GM23338 (cell line): ENCODE measurements around the gene WNT5B. TPM values are rescaled to one million over a fixed set of nuclear protein-coding genes. Genes with fewer than 3 reads are reported as not detected.
A peak's percentile ranks its signal among the peaks of the same experiment; 100 is the strongest.

Source experiments
- ATAC-seq: fragments of 200-7000 bp; cut with Tn5 transposase; 3 replicates; pipeline ENCODE4 v1.9.1; 2020
- DNase-seq: peaks from one replicate; pipeline ENCODE4 v3.0.0-alpha.2; 2015; ENCODE audit warnings: low spot score
- H2AFZ ChIP-seq: fragments of 200-600 bp; sonication (generic); 2 replicates; pipeline ENCODE4 v1.8.0; 2016; ENCODE audit warnings: antibody characterized with exemption, mild to moderate bottlenecking, moderate library complexity
- H3F3A ChIP-seq: fragments of 200-600 bp; sonication (generic); replicated peaks from 2 replicates; pipeline ENCODE4 v1.8.0; 2017; ENCODE audit warnings: antibody characterized with exemption, mixed run types, low read depth
- H3K27ac ChIP-seq: fragments of 200-600 bp; sonication (generic); 2 replicates; pipeline ENCODE4 v1.6.1; 2016; ENCODE audit warnings: low read depth
- H3K27me3 ChIP-seq: fragments of 200-600 bp; sonication (generic); 2 replicates; pipeline ENCODE4 v1.8.0; 2016; ENCODE audit warnings: mild to moderate bottlenecking, mixed run types, moderate library complexity; ENCODE audit not compliant: insufficient read depth
- H3K36me3 ChIP-seq: fragments of 200-600 bp; sonication (generic); 2 replicates; pipeline ENCODE4 v1.8.0; 2016; ENCODE audit warnings: mild to moderate bottlenecking; ENCODE audit not compliant: insufficient read depth
- H3K4me1 ChIP-seq: fragments of 200-600 bp; sonication (generic); 2 replicates; pipeline ENCODE4 v1.8.0; 2016; ENCODE audit warnings: mild to moderate bottlenecking, moderate library complexity; ENCODE audit not compliant: insufficient read depth
- H3K4me2 ChIP-seq: fragments of 200-600 bp; sonication (generic); 2 replicates; pipeline ENCODE4 v1.7.1; 2017; ENCODE audit warnings: mixed run types
- H3K4me3 ChIP-seq: fragments of 200-600 bp; sonication (generic); 2 replicates; pipeline ENCODE4 v1.6.1; 2016; ENCODE audit warnings: mixed run types
- H3K79me2 ChIP-seq: fragments of 200-600 bp; sonication (generic); replicated peaks from 2 replicates; pipeline ENCODE4 v1.8.0; 2017; ENCODE audit warnings: mild to moderate bottlenecking; ENCODE audit not compliant: insufficient read depth
- H3K9me2 ChIP-seq: fragments of 200-600 bp; sonication (generic); 2 replicates; pipeline ENCODE4 v1.8.0; 2017; ENCODE audit not compliant: insufficient read depth
- H4K20me1 ChIP-seq: fragments of 200-600 bp; sonication (generic); replicated peaks from 2 replicates; pipeline ENCODE4 v1.8.0; 2017; ENCODE audit warnings: mild to moderate bottlenecking; ENCODE audit not compliant: insufficient read depth
- H3K27ac Mint-ChIP-seq: 2 replicates; pipeline ENCODE4 v1.8.0; 2020; ENCODE audit warnings: inconsistent platforms, mild to moderate bottlenecking, moderate library complexity, mixed read lengths
- H3K27me3 Mint-ChIP-seq: 3 replicates; pipeline ENCODE4 v1.8.0; 2022; ENCODE audit warnings: low read depth, mild to moderate bottlenecking, moderate library complexity, mixed read lengths, inconsistent platforms; ENCODE audit not compliant: insufficient read depth, poor library complexity
- H3K36me3 Mint-ChIP-seq: 3 replicates; pipeline ENCODE4 v1.8.0; 2021; ENCODE audit warnings: low read depth, mild to moderate bottlenecking, inconsistent platforms, moderate library complexity, mixed read lengths
- H3K4me1 Mint-ChIP-seq: 3 replicates; pipeline ENCODE4 v1.8.0; 2020; ENCODE audit warnings: mild to moderate bottlenecking, inconsistent platforms, mixed read lengths
- H3K4me3 Mint-ChIP-seq: 3 replicates; pipeline ENCODE4 v1.8.0; 2021; ENCODE audit warnings: moderate library complexity, mild to moderate bottlenecking, inconsistent platforms, mixed read lengths
- H3K9me3 Mint-ChIP-seq: 3 replicates; pipeline ENCODE4 v1.8.0; 2020; ENCODE audit warnings: moderate library complexity, mild to moderate bottlenecking, inconsistent platforms, mixed read lengths
- CREB1 ChIP-seq: fragments of 250-450 bp; sonication (Bioruptor Pico); IDR thresholded peaks from 2 replicates; pipeline ENCODE4 v1.5.0; 2020; ENCODE audit warnings: low read depth, mild to moderate bottlenecking, moderate library complexity
- EZH2 ChIP-seq: fragments of 200-600 bp; sonication (generic); IDR thresholded peaks from one replicate; pipeline ENCODE4 v1.8.0; 2017; ENCODE audit warnings: antibody characterized with exemption, mild to moderate bottlenecking, low read depth; ENCODE audit not compliant: unreplicated experiment
- EZH2phosphoT487 ChIP-seq: fragments of 200-600 bp; sonication (generic); IDR thresholded peaks from one replicate; pipeline ENCODE4 v1.8.1; 2018; ENCODE audit warnings: antibody characterized with exemption; ENCODE audit not compliant: unreplicated experiment
- JUNB ChIP-seq: IDR thresholded peaks from one replicate; pipeline ENCODE4 v1.6.1; 2016; ENCODE audit warnings: antibody characterized with exemption; ENCODE audit not compliant: unreplicated experiment
- NANOG ChIP-seq: IDR thresholded peaks from 2 replicates; pipeline ENCODE4 v1.6.1; 2016; ENCODE audit warnings: antibody characterized with exemption, borderline replicate concordance
- POLR2AphosphoS5 ChIP-seq: IDR thresholded peaks from 2 replicates; pipeline ENCODE4 v1.6.1; 2016; ENCODE audit warnings: antibody characterized with exemption, low read depth
- STAT1 ChIP-seq: IDR thresholded peaks from one replicate; pipeline ENCODE4 v1.6.1; 2016; ENCODE audit warnings: antibody characterized with exemption; ENCODE audit not compliant: unreplicated experiment
- ZNF114 ChIP-seq: fragments of 250-450 bp; sonication (Bioruptor Pico); IDR thresholded peaks from 2 replicates; pipeline ENCODE4 v1.5.0; 2020; ENCODE audit warnings: mild to moderate bottlenecking, moderate library complexity
- ZNF462 ChIP-seq: fragments of 250-450 bp; sonication (Bioruptor Pico); IDR thresholded peaks from 2 replicates; pipeline ENCODE4 v1.5.0; 2020; ENCODE audit warnings: mild to moderate bottlenecking, moderate library complexity
- polyA plus RNA-seq: library from polyadenylated mRNA; unstranded; fragments of >200 nt; fragmentation: Nextera tagmentation; extraction: Ambion mirVana; gene quantifications from 2 replicates; pipeline ENCODE4 v1.2.1, GENCODE V29; 2016
- total RNA-seq: library from RNA; depleted of rRNA; stranded (reverse); fragments of >200 nt; shearing (Covaris generic); gene quantifications from 2 replicates; pipeline ENCODE4 v1.2.3, GENCODE V29; 2014
- TF ChIP-seq, protein P1 (sequence below): IDR thresholded peaks from one replicate; pipeline ENCODE4 v1.6.1; 2018; ENCODE audit warnings: antibody characterized with exemption; ENCODE audit not compliant: unreplicated experiment
- TF ChIP-seq, protein P2 (sequence below), 2 experiments: fragments of 200-600 bp in 1 of 2; sonication (generic) in 1 of 2; conservative IDR thresholded peaks; 2 replicates each; pipeline versions ENCODE4 v1.5.1 to v1.6.1; 2016 to 2017; ENCODE audit warnings: antibody characterized with exemption in 2 of 2, low read depth in 2 of 2, mild to moderate bottlenecking in 2 of 2, moderate library complexity in 1 of 2
- TF ChIP-seq, protein P3 (sequence below): IDR thresholded peaks from 2 replicates; pipeline ENCODE4 v1.6.1; 2016; ENCODE audit warnings: antibody characterized with exemption

WNT5B gene
- total and polyA plus RNA-seq, 2 experiments from 2014 or later, result 1.4 to 2.7 TPM

GRCh38 chr12:1640328-1641234 is 11.6 kb downstream of the WNT5B start:
- Mint-ChIP-seq H3K4me3 (no peak overlapping the region), H3K36me3 (no peaks in the 10 kb centered on the region; the same call in 2 of the 3 replicates), H3K4me1 (peaks cover 11% of the 10 kb centered on the region; the same call in 2 of the 3 replicates), H3K9me3 (no peaks in the 10 kb centered on the region), H3K27ac (no peak overlapping the region), H3K27me3 (peaks cover 13% of the 10 kb centered on the region)
- Histone ChIP-seq H3K79me2 (no peaks in the 10 kb centered on the region), H3K9me2 (no peaks in the 10 kb centered on the region), H3K36me3 (no peaks in the 10 kb centered on the region), H3K4me2 (peak overlapping the region; percentile 78; the same call in 1 of the 2 replicates), H3K27ac (no peak overlapping the region), H3K4me1 (peaks cover 12% of the 10 kb centered on the region; the same call in 1 of the 2 replicates), H3K4me3 (0 out of 2 replicates have a peak overlapping the region, but pooled peaks have one; percentile 46), H4K20me1 (no peaks in the 10 kb centered on the region), H3F3A (peaks cover 7% of the 10 kb centered on the region; the same call in 1 of the 2 replicates), H3K27me3 (peaks cover 18% of the 10 kb centered on the region), H2AFZ (peak overlapping the region; percentile 95; the same call in 1 of the 2 replicates)
- TF ChIP-seq ZNF114 (no peak), ZNF462 (CRISPR knock-in tag) (no peak), EZH2phosphoT487 (no peak), STAT1 (no peak), CREB1 (CRISPR knock-in tag) (no peak), EZH2 (no peak), NANOG (no peak), POLR2AphosphoS5 (no peak), JUNB (no peak)
- TF ChIP-seq, protein P1, sequence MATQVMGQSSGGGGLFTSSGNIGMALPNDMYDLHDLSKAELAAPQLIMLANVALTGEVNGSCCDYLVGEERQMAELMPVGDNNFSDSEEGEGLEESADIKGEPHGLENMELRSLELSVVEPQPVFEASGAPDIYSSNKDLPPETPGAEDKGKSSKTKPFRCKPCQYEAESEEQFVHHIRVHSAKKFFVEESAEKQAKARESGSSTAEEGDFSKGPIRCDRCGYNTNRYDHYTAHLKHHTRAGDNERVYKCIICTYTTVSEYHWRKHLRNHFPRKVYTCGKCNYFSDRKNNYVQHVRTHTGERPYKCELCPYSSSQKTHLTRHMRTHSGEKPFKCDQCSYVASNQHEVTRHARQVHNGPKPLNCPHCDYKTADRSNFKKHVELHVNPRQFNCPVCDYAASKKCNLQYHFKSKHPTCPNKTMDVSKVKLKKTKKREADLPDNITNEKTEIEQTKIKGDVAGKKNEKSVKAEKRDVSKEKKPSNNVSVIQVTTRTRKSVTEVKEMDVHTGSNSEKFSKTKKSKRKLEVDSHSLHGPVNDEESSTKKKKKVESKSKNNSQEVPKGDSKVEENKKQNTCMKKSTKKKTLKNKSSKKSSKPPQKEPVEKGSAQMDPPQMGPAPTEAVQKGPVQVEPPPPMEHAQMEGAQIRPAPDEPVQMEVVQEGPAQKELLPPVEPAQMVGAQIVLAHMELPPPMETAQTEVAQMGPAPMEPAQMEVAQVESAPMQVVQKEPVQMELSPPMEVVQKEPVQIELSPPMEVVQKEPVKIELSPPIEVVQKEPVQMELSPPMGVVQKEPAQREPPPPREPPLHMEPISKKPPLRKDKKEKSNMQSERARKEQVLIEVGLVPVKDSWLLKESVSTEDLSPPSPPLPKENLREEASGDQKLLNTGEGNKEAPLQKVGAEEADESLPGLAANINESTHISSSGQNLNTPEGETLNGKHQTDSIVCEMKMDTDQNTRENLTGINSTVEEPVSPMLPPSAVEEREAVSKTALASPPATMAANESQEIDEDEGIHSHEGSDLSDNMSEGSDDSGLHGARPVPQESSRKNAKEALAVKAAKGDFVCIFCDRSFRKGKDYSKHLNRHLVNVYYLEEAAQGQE, result no peak
- TF ChIP-seq, protein P2, sequence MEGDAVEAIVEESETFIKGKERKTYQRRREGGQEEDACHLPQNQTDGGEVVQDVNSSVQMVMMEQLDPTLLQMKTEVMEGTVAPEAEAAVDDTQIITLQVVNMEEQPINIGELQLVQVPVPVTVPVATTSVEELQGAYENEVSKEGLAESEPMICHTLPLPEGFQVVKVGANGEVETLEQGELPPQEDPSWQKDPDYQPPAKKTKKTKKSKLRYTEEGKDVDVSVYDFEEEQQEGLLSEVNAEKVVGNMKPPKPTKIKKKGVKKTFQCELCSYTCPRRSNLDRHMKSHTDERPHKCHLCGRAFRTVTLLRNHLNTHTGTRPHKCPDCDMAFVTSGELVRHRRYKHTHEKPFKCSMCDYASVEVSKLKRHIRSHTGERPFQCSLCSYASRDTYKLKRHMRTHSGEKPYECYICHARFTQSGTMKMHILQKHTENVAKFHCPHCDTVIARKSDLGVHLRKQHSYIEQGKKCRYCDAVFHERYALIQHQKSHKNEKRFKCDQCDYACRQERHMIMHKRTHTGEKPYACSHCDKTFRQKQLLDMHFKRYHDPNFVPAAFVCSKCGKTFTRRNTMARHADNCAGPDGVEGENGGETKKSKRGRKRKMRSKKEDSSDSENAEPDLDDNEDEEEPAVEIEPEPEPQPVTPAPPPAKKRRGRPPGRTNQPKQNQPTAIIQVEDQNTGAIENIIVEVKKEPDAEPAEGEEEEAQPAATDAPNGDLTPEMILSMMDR (conservative IDR thresholded peaks at IDR 0.05; ENCODE audit: low read depth in 2 of 2), result no peak
- TF ChIP-seq, protein P3, sequence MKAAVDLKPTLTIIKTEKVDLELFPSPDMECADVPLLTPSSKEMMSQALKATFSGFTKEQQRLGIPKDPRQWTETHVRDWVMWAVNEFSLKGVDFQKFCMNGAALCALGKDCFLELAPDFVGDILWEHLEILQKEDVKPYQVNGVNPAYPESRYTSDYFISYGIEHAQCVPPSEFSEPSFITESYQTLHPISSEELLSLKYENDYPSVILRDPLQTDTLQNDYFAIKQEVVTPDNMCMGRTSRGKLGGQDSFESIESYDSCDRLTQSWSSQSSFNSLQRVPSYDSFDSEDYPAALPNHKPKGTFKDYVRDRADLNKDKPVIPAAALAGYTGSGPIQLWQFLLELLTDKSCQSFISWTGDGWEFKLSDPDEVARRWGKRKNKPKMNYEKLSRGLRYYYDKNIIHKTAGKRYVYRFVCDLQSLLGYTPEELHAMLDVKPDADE, result no peak
- DNase-seq, result no peak
- ATAC-seq, result peak; percentile 20; the same call in 1 of the 3 replicates
